Activated CD8-positive, alpha-beta memory T cell treated with anti-CD3 and anti-CD28 coated beads, Interleukin-2, amount 50 U/mL, for 24 hours (primary cell): ENCODE results near the gene ITFG1.
"Not testable (repeated sequence)": the region's sequence is repeated elsewhere in the genome, so short reads cannot be mapped to it uniquely, and the experiment has no call there.

ENCODE experiments used
- DNase-seq: peaks from one replicate; pipeline ENCODE4 v3.0.0-alpha.2; 2020; ENCODE audit errors: extremely low read depth

Gene ITFG1

DNA sequence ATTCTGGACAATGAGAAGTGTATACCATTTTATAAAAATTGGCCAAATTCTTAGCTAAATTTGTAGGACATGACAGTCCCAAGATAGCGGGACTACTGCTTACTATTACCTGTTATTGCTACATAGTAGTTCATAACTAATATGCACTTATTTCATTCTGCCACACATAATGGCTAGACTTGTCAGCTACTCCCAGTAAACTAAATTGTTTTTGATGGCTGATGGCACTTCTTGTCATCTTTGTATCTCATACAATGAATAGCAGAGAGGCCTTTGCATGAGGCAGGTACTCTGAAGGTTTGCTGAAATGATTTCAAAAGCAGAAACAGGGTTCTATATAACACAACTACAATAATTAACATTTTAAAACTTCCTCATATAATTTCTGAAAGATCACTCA is 44.0 kb downstream of the ITFG1 start:
- DNase-seq: no peak

GRCh38 chr16:47413041-47413440 is 47.8 kb downstream of the ITFG1 start:
- DNase-seq: no peak

DNA sequence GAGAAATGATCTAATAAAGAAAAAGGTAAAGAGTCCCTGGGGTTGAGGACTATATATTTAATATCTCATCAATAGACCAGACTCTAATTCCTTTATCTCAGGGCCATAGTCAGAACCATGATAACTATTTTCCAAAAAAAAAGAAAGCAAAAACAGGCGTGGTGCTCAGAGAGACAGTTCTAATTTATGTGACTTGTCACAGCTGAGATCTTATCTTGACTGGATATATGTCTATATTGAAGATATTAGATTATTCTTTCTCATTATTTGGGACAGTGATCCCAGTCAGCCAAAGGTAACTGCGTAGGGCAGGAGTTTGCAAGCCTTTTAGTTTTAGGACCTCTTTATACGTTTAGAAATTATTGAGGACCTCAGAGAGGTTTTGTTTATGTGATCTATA is 52.4 kb downstream of the ITFG1 start:
- no peak for DNase-seq

DNA sequence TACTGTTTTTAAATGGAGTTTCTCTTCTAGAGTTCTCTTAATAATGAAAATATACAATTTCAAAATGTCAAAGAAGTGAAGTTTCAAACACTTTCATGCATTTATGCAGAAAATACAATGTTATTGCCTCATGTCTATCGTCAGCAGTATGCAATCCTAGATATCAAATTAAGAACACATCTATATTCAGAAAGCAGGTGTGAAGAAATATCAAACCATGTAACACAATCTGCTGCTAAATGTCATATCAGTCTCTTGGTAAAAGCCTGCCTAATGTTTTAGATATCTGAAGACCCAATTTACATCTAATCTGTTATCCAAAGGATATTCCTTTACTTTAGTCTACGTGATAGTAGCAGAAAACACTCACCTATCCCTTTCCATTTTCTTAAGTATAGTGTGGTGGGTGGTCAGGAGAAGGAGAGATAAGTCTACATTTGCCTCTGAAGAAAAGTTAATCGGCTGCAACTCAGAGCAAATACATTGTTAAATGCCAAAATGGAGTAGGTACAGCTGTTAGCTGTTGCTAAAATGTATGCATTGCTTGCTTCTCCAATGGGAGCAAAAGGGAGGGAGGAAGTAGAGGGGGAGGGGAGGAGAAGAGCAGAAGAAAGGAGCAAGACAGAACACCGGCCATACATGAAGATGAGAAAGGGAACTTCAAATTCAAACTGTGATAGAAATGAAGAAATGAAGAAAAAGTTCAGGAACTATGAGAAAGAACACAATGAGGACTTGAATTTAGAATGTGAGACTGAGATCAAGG is 64.9 kb downstream of the ITFG1 start:
- no peak for DNase-seq

- no peak for DNase-seq
Observed at GRCh38 chr16:47392081-47392480, 68.8 kb downstream of the ITFG1 start.

DNA sequence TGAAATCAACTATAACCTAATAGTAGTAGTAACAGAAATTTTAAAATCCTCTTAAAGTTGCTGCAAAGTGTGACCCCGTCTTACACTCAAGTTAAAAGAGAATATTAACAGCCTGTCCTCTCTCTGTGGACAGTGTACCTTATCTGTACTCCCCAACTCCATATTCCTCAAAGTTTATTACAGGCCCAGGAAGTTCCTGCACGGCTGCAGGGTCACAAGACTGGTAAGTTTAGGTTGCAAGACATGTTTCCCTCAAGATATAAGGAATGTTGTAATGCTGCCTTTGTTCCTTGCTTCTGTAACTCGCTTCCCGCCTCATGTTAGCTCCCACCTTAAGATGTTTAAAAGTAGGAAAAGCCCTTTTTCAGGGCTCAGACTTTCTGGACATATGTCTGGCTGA is 72.2 kb downstream of the ITFG1 start:
- DNase-seq: no peak

- no peak for DNase-seq
Observed at GRCh38 chr16:47387026-47387734, 73.7 kb downstream of the ITFG1 start.

- no peak for DNase-seq
Observed at GRCh38 chr16:47386201-47386718, 74.6 kb downstream of the ITFG1 start.

- no peak for DNase-seq
Observed at GRCh38 chr16:47382362-47382761, 78.5 kb downstream of the ITFG1 start.

- no peak for DNase-seq
Observed at GRCh38 chr16:47377154-47377553, 83.7 kb downstream of the ITFG1 start.

DNA sequence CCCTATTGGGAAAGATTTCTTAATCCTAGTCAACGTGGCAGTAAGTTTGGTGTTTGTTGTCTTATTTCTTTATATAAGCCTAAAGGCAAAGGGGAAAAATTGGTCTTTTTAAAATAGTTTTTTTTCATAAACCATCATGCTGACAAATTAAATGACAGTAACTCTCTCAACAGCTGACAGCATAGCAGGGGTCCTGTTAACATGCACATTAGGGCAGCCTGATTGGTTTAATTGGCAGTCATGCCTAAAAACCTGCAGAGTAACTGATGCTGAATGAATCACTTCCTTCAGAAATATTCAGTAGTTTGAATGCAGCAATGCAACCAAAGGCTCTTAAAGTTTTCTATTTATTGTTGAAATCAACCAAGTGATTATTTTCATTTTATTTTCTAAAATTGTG is 85.4 kb downstream of the ITFG1 start:
- DNase-seq: no peak

DNA sequence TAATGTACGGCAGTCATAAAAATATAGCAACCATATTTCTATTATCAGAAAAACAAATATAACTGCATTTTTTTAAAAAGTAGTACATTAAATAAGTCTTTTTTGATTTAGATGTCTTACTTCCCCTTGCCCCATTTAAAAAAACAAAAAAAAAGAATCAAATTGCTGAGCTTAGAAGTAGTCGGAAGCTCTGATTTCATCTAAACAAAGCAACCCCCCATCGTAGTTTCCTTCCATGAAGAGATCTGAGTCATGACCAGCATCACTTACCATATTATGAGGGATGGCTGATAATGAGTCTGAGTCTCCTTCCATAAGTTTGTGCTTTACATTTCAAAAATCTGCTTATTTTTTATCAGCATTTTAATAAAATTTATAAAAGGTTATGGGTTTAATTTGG is 86.2 kb downstream of the ITFG1 start:
- no peak for DNase-seq

DNA sequence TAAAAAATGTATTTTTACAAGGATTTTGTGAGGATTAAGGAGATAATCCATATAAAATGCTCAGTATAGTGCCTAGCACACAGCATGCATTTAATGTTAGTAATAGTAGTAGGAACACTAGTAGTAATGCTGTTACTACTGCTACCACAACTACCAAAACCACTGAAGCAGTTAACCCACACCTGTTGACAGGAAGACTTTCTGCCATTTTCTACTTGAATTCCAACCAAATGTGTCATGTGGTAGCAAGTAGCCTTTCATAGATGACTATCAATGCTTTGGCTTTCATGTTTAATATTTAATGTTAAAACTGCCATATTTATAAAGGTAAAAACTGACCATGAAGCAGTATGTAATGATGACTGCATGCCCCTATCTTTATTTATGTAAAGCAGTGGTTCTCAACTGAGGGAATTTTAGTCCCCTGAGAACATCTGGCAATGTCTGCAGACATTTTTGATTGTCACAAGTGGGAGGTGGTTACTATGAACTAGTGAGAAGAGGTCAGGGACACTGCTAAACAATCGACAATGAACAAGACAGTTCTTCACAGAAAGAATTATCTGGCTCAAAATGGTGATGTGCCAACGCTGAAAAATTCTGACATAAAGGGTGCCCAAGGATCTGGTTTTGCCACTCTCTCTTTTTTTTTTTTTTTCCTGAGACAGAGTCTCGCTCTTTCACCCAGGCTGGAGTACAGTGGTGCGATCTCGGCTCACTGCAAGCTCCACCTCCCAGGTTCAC is 89.4 kb downstream of the ITFG1 start:
- no peak for DNase-seq

DNA sequence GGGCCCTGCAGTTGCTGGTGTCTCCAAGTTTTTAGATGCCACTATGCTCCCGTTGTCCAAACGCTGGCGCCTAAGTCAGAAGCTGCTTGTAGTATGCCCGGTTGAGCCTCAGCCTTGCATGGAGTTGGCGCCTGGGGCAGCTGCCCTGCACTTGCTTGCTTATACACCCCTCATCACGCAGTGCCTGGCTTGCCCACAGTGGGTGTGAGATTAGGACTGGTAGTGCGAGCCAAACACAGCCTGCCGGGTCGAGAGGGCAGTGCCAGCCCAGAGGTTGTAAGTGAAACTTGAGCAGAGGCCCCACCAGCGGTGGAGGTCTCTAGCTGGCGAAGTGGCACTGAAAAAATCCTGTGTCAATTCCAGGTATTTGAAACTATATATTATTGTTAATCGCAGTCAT is 90.3 kb downstream of the ITFG1 start:
- DNase-seq: no peak

- DNase-seq: no peak
Observed at GRCh38 chr16:47366228-47366627, 94.6 kb downstream of the ITFG1 start.

DNA sequence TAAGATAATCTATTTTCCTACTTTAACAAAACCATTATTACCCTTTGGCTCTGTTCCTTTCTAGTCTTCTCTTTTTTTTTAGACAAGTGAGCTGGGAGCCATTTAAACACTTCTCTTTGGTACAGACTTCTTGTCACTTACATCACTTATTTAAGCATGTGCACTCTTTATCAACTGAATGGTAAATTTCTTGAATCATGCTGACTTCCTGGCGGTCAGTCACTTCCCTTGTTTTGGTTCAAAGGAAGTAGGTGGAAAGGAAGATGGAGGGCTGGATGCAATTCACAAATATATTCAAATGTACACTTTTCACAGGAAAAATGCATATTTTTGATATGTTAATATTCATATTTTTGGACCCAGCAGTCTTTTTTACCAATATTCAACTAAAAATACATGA is 97.1 kb downstream of the ITFG1 start:
- no peak for DNase-seq

DNA sequence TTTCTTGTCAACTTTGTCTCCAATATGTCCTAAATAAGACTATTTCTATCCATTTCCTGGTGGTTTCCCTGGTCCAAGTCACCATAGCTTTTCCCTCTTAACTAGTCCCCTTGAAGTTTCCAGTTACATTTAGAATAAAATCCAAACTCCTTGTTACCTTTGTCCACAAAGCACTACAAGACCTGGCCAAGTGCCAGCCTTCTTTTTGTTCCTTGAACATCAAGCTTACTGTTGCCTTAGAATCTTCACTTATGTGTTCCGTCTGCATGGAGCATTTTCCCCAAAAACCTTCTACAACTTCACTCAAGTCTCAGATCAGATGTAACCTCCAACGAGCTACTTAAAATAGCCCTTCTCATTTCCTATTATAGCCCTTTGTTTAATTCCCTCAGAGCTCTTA is 101.4 kb downstream of the ITFG1 start:
- no peak for DNase-seq

DNA sequence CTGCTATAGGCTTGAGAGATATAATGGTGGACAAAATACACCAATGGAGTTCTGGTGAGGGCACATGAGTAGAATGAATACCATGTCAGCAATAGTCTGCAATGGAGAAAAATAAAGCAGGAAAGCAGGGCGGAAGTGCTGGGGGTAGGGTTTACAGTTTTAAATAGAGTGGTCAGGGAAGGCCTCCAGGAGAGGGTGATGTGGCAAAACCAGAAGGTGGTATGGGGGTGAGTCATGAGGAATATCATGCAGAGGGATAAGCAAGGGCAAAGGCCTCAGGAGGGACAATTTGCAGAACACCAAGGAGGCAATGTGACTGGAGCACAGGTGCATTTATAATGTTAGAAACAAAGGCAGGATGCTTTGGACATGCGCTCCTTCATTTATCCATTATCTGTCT is 102.0 kb downstream of the ITFG1 start:
- DNase-seq: no peak

DNA sequence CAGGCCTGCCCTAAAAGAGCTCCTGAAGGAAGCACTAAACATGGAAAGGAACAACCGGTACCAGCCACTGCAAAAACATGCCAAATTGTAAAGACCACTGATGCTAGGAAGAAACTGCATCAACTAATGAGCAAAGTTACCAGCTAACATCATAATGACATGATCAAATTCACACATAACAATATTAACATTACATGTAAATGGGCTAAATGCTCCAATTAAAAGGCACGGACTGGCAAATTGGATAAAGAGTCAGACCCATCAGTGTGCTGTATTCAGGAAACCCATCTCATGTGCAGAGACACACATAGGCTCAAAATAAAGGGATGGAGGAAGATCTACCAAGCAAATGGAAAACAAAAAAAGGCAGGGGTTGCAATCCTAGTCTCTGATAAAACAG is 111.8 kb downstream of the ITFG1 start:
- DNase-seq: not testable (repeated sequence)

DNA sequence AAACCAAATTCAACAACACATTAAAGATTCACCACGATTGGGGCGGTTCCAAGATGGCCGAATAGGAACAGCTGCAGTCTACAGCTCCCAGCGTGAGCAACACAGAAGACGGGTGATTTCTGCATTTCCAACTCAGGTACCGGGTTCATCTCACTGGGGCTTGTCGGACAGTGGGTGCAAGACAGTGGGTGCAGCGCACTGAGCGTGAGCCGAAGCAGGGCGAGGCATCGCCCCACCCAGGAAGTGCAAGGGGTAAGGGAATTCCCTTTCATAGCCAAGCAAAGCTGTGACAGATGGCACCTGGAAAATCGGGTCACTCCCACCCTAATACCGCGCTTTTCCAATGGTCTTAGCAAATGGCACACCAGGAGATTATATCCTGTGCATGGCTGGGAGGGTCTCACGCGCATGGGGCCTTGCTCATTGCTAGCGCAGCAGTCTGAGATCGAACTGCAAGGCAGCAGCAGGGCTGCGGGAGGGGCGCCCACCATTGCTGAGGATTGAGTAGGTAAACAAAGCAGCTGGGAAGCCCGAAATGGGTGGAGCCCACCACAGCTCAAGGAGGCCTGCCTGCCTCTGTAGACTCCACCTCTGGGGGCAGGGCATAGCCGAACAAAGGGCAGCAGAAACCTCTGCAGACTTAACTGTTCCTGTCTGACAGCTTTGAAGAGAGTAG is 113.7 kb downstream of the ITFG1 start:
- DNase-seq: not testable (repeated sequence)

GRCh38 chr16:47342055-47342454 is 118.8 kb downstream of the ITFG1 start:
- DNase-seq: no peak

DNA sequence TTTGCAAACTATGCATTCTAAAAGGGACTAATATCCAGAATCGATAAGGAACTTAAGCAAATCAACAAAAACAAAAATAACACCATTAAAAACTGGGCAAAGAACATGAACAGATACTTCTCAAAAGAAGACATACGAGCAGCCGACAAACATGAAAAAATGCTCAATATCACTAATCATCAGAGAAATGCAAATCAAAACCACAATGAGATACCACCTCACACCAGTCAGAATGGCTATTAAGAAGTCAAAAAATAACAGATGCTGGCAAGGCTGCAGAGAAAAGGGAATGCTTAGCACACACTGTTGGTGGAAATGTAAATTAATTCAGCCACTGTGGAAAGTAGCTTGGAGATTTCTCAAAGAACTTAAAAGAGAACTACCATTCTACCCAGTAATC is 130.3 kb downstream of the ITFG1 start:
- DNase-seq: not testable (repeated sequence)
